Loucy (cell line): ENCODE results near the gene SLC43A1.

Experiments used
- H2AFZ ChIP-seq: fragments of 200-600 bp; sonication (generic); 2 replicates; pipeline ENCODE4 v1.6.0; 2016; ENCODE audit warnings: antibody characterized with exemption, mild to moderate bottlenecking, low read length, moderate library complexity
- H3F3A ChIP-seq: fragments of 200-600 bp; 2 replicates; pipeline ENCODE4 v1.6.0; 2016; ENCODE audit warnings: antibody characterized with exemption, low read depth, mild to moderate bottlenecking
- H3K27me3 ChIP-seq: fragments of 200-600 bp; sonication (generic); 2 replicates; pipeline ENCODE4 v1.6.1; 2014; ENCODE audit warnings: low read length, mild to moderate bottlenecking; ENCODE audit not compliant: insufficient read depth, poor library complexity, severe bottlenecking
- H3K36me3 ChIP-seq: fragments of 200-600 bp; sonication (generic); 2 replicates; pipeline ENCODE4 v1.6.1; 2016; ENCODE audit warnings: low read length; ENCODE audit not compliant: insufficient read depth
- H3K4me1 ChIP-seq: fragments of 200-600 bp; sonication (generic); 2 replicates; pipeline ENCODE4 v1.5.1; 2014; ENCODE audit warnings: low read length, mild to moderate bottlenecking; ENCODE audit not compliant: insufficient read depth, poor library complexity, severe bottlenecking
- H3K4me2 ChIP-seq: fragments of 200-600 bp; sonication (generic); 2 replicates; pipeline ENCODE4 v1.6.0; 2014; ENCODE audit warnings: antibody characterized with exemption, low read length, low read depth, mild to moderate bottlenecking; ENCODE audit not compliant: poor library complexity, severe bottlenecking
- H3K4me3 ChIP-seq: fragments of 200-600 bp; sonication (generic); 2 replicates; pipeline ENCODE4 v1.5.1; 2014; ENCODE audit warnings: low read length, mild to moderate bottlenecking, mixed read lengths; ENCODE audit not compliant: poor library complexity, severe bottlenecking
- H3K79me2 ChIP-seq: fragments of 200-600 bp; sonication (generic); 2 replicates; pipeline ENCODE4 v1.6.1; 2014; ENCODE audit warnings: low read length; ENCODE audit not compliant: insufficient read depth
- H3K9ac ChIP-seq: fragments of 200-600 bp; sonication (generic); 2 replicates; pipeline ENCODE4 v1.6.0; 2014; ENCODE audit warnings: mild to moderate bottlenecking, low read depth, low read length, moderate library complexity; ENCODE audit not compliant: poor library complexity, severe bottlenecking
- H3K9me2 ChIP-seq: fragments of 200-600 bp; sonication (generic); replicated peaks from 2 replicates; pipeline ENCODE4 v1.6.1; 2016; ENCODE audit warnings: low read depth, low read length, mixed read lengths
- H3K9me3 ChIP-seq: fragments of 200-600 bp; sonication (generic); 2 replicates; pipeline ENCODE4 v1.6.1; 2014; ENCODE audit warnings: mild to moderate bottlenecking, antibody characterized with exemption, low read length, low read depth; ENCODE audit not compliant: insufficient read depth
- H4K20me1 ChIP-seq: fragments of 200-600 bp; sonication (generic); 2 replicates; pipeline ENCODE4 v1.6.0; 2014; ENCODE audit warnings: antibody characterized with exemption, low read length, mild to moderate bottlenecking; ENCODE audit not compliant: insufficient read depth, poor library complexity, severe bottlenecking
- CTCF ChIP-seq: fragments of 200-600 bp; sonication (generic); conservative IDR thresholded peaks from 2 replicates; pipeline ENCODE4 v1.5.1; 2014; ENCODE audit warnings: mild to moderate bottlenecking, antibody characterized with exemption, low read length
- EZH2phosphoT487 ChIP-seq: fragments of 200-600 bp; IDR thresholded peaks from 2 replicates; pipeline ENCODE4 v1.6.1; 2018; ENCODE audit warnings: antibody characterized with exemption, mild to moderate bottlenecking, moderate library complexity, borderline replicate concordance

Gene SLC43A1

GRCh38 chr11:57508341-57509170 lies 6.9 kb downstream of the SLC43A1 start:
- H3K9ac ChIP-seq: no peak overlapping the region
- no peaks in the 10 kb centered on the region for H3K9me2 ChIP-seq
- H3K9me3 ChIP-seq: no peaks in the 10 kb centered on the region
- no peak overlapping the region for H3K4me2 ChIP-seq
- H3K4me1 ChIP-seq: peaks cover 28% of the 10 kb centered on the region
- 0 out of 2 replicates have a peak, but pooled peaks cover 10% of the 10 kb centered on the region for H3F3A ChIP-seq
- H4K20me1 ChIP-seq: peaks cover 4% of the 10 kb centered on the region
- H3K79me2 ChIP-seq: peaks cover 12% of the 10 kb centered on the region; the same call in 1 of the 2 replicates
- no peak for TF ChIP-seq CTCF
- no peak for TF ChIP-seq EZH2phosphoT487
- H2AFZ ChIP-seq: no peak overlapping the region
- H3K4me3 ChIP-seq: no peak overlapping the region
- H3K27me3 ChIP-seq: no peaks in the 10 kb centered on the region
- no peaks in the 10 kb centered on the region for H3K36me3 ChIP-seq

DNA sequence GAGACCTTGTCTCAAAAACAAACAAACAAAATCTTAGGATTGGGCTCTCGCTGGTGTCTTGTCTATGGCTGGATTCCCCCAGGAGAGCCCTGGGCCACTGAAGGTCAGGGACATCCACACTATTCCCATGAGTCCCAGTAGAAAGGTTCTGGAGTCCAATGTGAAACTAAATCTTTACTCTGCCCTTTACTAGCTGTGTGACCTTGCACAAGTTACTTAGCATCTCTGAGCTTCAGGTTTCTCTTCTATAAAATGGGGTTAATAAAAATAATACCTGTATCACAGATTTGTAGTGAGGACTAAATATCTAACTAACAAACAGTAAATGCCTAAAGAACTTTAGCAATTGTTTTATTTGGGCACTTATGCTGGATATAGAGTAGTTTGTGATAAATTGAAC lies 9.0 kb downstream of the SLC43A1 start:
- no peaks in the 10 kb centered on the region for H3K36me3 ChIP-seq
- TF ChIP-seq EZH2phosphoT487: no peak
- no peak for TF ChIP-seq CTCF
- H3K4me2 ChIP-seq: no peak overlapping the region
- no peaks in the 10 kb centered on the region for H3K27me3 ChIP-seq
- no peak overlapping the region for H3K4me3 ChIP-seq
- no peak overlapping the region for H3K9ac ChIP-seq
- H3K9me2 ChIP-seq: no peaks in the 10 kb centered on the region
- no peaks in the 10 kb centered on the region for H4K20me1 ChIP-seq
- peaks cover 8% of the 10 kb centered on the region for H3K4me1 ChIP-seq
- peaks cover 9% of the 10 kb centered on the region; the same call in 1 of the 2 replicates for H3K79me2 ChIP-seq
- H2AFZ ChIP-seq: no peak overlapping the region
- no peaks in the 10 kb centered on the region for H3K9me3 ChIP-seq
- H3F3A ChIP-seq: no peaks in the 10 kb centered on the region

- peaks cover 3% of the 10 kb centered on the region; the same call in 1 of the 2 replicates for H3K79me2 ChIP-seq
- peaks cover 14% of the 10 kb centered on the region; the same call in 1 of the 2 replicates for H3K36me3 ChIP-seq
- no peak for TF ChIP-seq EZH2phosphoT487
- TF ChIP-seq CTCF: no peak
Measured at GRCh38 chr11:57504511-57504910, 11.0 kb downstream of the SLC43A1 start.

More at GRCh38 chr11:57504511-57504910, 11.0 kb downstream of the SLC43A1 start:
- Histone ChIP-seq H2AFZ (no peak overlapping the region), H3K9me2 (no peaks in the 10 kb centered on the region), H3F3A (no peaks in the 10 kb centered on the region), H3K4me1 (peaks cover 3% of the 10 kb centered on the region), H3K4me3 (no peak overlapping the region), H4K20me1 (no peaks in the 10 kb centered on the region), H3K27me3 (no peaks in the 10 kb centered on the region), H3K9me3 (no peaks in the 10 kb centered on the region), H3K9ac (no peak overlapping the region), H3K4me2 (no peak overlapping the region)
